ENCODE data around the gene CASKIN1.

Gene CASKIN1

DNA sequence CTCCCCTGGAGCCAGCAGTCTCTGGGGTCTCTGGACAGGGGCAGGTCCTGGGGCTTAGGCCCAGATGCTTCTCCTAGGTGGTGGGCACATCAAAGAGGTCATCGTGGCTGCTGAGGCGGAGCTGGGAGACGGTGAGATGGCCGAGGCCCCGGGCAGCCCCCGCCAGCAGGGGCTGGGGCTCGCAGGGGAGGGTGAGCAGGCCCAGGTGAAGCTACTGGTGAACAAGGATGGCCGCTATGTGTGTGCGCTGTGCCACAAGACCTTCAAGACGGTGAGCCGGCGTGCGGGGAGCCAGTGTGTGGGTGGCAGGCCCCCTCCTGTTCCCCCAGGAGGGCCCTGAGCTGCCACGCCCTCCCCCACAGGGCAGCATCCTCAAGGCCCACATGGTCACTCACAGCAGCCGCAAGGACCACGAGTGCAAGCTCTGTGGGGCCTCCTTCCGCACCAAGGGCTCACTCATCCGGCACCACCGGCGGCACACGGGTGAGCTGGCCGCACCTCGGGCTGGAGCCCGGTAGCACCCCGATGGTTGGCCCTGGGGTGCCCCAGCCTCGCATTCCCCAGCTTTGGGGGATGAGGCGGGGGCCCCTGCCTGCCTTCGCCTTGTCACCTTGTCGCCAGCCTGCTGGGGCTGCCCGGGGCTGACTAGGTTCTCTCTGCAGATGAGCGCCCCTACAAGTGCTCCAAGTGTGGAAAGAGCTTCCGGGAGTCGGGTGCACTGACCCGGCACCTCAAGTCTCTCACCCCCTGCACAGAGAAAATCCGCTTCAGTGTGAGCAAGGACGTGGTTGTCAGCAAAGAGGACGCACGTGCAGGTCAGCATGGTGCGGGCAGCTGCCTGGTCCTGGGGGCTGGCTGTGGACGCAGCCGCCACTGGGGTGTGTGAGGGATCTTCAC lies 35.9 kb upstream of the CASKIN1 start:
- no peak for DNase-seq (ENCODE audit: low read depth in 1 of 2, low spot score in 1 of 2)
- Histone ChIP-seq H3K27me3 (ENCODE audit: insufficient read depth, poor library complexity, severe bottlenecking) (no peaks in the 10 kb centered on the region), H3K27ac (replicated peaks) (no peak overlapping the region), H3K4me3 (replicated peaks; ENCODE audit: insufficient read depth, low read length) (no peak overlapping the region)
- no peak for TF ChIP-seq REST (IDR thresholded peaks at IDR 0.05; ENCODE audit: insufficient replicate concordance, low read depth)
- TF ChIP-seq GABPA (IDR thresholded peaks at IDR 0.05; ENCODE audit: low read depth), result no peak
- no peak for TF ChIP-seq CTCF (IDR thresholded peaks at IDR 0.05; ENCODE audit: insufficient read depth, low read length)
- TF ChIP-seq SPI1 (IDR thresholded peaks at IDR 0.05; ENCODE audit: borderline replicate concordance, low read depth), result no peak
- TF ChIP-seq POLR2AphosphoS5 (IDR thresholded peaks at IDR 0.05; ENCODE audit: low read depth), result no peak

DNA sequence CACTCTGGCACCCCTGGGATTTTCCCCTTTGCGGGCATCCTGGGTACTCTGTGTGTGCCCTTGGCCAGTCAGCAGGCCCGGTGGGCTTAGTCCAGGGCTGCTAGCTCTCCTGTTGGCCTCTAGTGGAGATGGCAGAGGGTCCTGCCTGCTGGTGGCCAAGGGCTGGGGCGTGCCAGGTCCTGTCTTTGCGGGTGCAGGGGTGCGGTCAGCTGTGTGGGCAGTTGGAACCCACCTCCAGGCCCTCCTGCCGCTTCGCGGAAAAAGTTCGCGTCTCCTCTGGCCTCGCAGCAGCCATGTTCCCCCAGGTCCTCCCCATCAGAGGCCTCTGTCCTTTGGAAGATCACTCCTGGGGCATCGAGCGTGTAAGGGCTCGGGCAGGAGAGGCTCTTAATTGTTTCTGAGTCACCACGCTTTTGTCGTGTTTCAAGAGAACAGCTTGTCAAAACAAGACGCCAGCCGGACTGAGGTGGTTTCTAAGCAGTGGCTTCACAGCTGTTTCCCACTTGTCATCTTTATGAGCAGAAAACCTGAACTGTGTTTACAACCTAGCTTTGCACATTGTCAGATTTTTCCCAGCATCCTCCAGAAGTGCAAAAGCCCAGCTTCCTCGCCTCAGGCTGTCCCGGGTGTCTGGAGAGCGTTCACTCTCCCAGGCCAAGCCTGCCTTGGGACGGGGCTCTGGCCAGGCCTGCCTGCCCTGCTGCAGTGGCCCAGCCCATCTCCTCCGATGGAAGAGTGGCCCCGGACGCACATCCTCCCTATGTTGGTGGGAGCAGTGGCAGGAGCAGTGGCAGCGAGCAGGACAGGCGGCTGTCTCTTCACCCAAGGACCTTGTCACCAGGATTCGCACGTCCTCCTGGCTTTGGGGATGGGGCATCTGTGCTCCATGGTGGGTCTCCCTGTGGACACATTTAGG lies 34.9 kb upstream of the CASKIN1 start:
- no peak for DNase-seq (ENCODE audit: low read depth in 1 of 2, low spot score in 1 of 2)
- Histone ChIP-seq H3K4me3 (replicated peaks; ENCODE audit: insufficient read depth, low read length) (no peak overlapping the region), H3K27me3 (ENCODE audit: insufficient read depth, poor library complexity, severe bottlenecking) (no peaks in the 10 kb centered on the region), H3K27ac (replicated peaks) (no peak overlapping the region)
- no peak for TF ChIP-seq POLR2AphosphoS5 (IDR thresholded peaks at IDR 0.05; ENCODE audit: low read depth)
- TF ChIP-seq CTCF (IDR thresholded peaks at IDR 0.05; ENCODE audit: insufficient read depth, low read length), result no peak
- no peak for TF ChIP-seq SPI1 (IDR thresholded peaks at IDR 0.05; ENCODE audit: borderline replicate concordance, low read depth)
- no peak for TF ChIP-seq GABPA (IDR thresholded peaks at IDR 0.05; ENCODE audit: low read depth)
- TF ChIP-seq REST (IDR thresholded peaks at IDR 0.05; ENCODE audit: insufficient replicate concordance, low read depth), result no peak

- H3K27ac ChIP-seq (replicated peaks), result no peak overlapping the region
- no peak overlapping the region for H3K4me3 ChIP-seq (replicated peaks; ENCODE audit: insufficient read depth, low read length)
- no peak for TF ChIP-seq GABPA (IDR thresholded peaks at IDR 0.05; ENCODE audit: low read depth)
- no peak for TF ChIP-seq CTCF (IDR thresholded peaks at IDR 0.05; ENCODE audit: insufficient read depth, low read length)
- no peaks in the 10 kb centered on the region for H3K27me3 ChIP-seq (ENCODE audit: insufficient read depth, poor library complexity, severe bottlenecking)
- DNase-seq (ENCODE audit: low read depth in 1 of 2, low spot score in 1 of 2), result no peak
Measured at GRCh38 chr16:2230376-2230775, 34.0 kb upstream of the CASKIN1 start.
